Glomerular visceral epithelial cell (primary cell): ENCODE measurements around the gene TOGARAM2.

Experiments used
- DNase-seq: peaks from one replicate; pipeline ENCODE4 v3.0.0-alpha.2; 2016; ENCODE audit errors: extremely low spot score

TOGARAM2 gene

GRCh38 chr2:28981016-28981441 lies at the start of gene TOGARAM2:
Gene TOGARAM2, plus strand, starts transcription at chr2:28981298. Its CDS starts 13,537 bp downstream, at chr2:28994835.
- DNase-seq = no peak

- no peak for DNase-seq
Measured at GRCh38 chr2:28934769-28935168, 46.3 kb upstream of the TOGARAM2 start.

DNA sequence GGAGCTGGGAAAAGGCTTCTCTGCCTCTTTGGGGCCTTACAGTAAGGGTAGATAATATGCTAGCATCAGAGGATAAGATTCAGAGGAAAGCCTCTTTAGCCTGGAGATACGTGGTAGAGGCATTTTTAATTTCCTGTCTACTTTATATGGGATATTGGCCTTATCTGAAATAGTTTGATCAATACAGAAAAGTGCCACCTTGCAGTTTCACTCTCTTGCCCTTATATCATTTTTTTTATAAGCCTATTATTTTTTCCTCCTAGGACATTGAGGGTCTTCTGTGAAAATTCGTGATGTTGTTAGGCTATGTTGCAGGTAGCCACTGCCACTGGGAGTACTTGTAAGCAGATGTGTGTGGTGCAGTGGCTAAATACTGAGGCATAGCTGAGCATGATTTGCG lies 40.1 kb upstream of the TOGARAM2 start:
- DNase-seq = no peak

- DNase-seq = no peak
Measured at GRCh38 chr2:28944535-28945248, 36.4 kb upstream of the TOGARAM2 start.

GRCh38 chr2:28948160-28948559 lies 32.9 kb upstream of the TOGARAM2 start:
- DNase-seq = no peak

GRCh38 chr2:28949190-28949589 lies 31.9 kb upstream of the TOGARAM2 start:
- DNase-seq = no peak

DNA sequence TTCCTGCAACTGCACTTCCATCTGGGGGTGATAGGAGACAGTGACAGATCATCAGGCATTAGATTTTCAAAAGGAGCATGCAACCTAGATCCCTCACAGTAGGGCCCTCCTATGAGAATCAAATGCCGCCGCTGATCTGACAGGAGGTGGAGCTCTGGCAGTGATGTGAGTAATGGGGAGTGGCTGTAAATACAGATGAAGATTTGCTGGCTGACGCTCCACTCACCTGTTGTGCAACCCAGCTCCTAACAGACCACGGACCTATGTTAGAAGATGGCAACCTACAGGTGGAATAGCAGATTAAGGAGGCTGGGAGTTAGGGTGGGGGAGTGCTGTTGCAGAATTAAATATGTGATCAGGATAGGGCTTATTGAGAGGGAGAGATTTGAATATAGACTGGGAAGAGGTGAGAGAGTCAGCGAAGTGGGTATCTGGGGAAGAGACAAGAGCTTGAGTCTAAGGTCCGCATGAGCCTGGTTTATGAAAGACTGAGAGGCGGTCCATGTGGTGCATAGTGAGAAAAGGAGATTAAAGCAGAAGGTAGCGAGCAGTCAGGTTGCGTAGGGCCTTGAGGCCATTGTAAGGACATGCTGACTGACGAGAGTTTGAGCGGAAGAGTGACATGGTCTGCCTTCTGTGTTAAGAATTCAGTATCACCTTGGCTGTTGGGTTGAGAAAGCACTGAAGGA lies 31.3 kb upstream of the TOGARAM2 start:
- DNase-seq = no peak

DNA sequence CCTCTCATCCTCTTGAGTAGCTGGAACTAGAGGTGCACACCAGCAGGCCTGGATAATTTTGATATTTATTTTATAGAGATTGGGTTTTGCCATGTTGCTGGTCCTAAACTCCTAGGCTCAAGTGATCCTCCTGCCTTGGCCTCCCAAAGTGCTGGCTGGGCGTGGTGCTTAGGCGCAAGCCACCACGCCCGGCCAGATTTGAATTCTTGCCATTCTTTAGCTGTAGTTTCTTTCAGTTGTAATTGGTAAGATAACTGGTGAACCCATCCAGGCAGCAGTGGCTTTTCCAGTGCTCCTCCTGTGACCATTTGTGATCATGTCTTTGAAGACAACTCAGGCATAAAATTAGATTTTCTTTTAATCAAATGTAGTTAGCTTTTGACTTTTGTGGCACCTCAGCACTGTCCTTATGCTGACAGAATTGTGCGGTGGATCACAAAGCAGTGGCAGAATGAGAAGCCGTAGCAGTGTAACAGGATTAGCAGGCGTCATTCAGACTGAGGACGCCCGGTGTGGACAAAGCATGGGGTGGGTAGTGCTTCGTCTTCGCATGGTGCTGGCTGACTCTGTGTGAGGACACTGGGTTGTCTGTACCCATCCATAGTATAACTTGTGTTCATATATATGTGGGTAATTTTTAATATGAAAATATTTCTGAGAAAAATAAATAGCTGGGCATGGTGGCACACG lies 30.0 kb upstream of the TOGARAM2 start:
- DNase-seq = no peak

- DNase-seq = no peak
Measured at GRCh38 chr2:28951910-28952835, 28.9 kb upstream of the TOGARAM2 start.

DNA sequence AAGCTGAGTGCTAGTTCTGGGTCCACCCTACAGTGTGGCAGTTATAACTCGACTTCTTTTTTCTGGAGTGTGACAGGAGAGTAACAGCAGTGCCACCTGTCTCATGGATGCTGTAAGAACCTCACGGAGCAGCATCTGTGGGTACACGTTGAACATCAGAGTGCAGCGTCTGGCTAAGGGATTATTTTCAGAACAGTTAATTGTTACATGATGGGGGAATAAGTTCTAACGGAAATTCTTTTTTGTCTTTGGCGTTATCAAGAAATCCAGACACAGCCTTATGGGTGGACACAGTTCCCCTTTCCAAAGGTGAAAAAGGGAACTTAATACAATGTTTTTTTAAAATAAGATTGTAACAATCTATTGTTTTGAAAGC lies 28.3 kb upstream of the TOGARAM2 start:
- no peak for DNase-seq

- DNase-seq = no peak
Measured at GRCh38 chr2:28955467-28955866, 25.6 kb upstream of the TOGARAM2 start.

DNA sequence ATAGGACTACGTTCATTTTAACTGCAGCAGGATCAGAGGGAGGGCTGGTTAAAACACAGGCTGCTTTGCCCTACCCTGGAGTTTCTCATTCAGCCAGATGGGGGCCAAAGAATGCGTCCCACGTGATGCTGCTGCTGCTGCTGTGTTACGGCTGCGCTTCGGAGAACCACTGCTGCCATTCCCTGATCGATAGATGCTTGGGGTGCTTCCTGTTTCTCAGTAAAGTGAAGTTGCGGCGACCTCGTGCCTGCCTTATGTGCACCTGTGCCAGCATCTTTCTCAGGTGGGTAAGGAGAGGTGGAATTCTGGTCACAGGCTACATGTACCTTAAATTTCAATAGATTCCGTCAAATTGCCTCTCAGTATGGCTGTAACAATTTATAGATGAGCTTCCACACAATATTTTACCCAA lies 24.7 kb upstream of the TOGARAM2 start:
- DNase-seq = peak; percentile 50

- DNase-seq = peak; percentile 43
Measured at GRCh38 chr2:28956890-28957289, 24.2 kb upstream of the TOGARAM2 start.

GRCh38 chr2:28958689-28959088 lies 22.4 kb upstream of the TOGARAM2 start:
- DNase-seq = peak; percentile 67

DNA sequence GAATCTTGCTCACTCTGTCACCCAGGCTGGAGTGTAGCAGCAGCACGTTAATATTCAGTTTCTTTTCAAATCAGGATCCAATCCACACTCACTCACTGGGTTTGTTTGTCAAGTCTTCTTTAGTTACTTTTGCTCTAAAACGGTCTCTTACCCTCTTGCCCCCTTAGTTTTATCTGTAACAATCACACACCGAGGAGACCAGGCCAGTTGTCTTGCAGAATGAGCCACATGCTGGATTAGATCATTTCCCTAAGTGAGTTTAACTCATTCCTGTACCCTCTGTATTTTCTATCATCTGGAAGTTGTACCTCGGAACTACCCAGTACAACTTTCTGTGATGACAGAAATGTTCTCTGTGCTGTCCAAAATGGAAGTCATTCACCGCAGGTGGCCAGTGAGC lies 20.7 kb upstream of the TOGARAM2 start:
- DNase-seq = no peak

- DNase-seq = no peak
Measured at GRCh38 chr2:28962505-28962904, 18.6 kb upstream of the TOGARAM2 start.

GRCh38 chr2:28970464-28971160 lies 10.5 kb upstream of the TOGARAM2 start:
- no peak for DNase-seq

DNA sequence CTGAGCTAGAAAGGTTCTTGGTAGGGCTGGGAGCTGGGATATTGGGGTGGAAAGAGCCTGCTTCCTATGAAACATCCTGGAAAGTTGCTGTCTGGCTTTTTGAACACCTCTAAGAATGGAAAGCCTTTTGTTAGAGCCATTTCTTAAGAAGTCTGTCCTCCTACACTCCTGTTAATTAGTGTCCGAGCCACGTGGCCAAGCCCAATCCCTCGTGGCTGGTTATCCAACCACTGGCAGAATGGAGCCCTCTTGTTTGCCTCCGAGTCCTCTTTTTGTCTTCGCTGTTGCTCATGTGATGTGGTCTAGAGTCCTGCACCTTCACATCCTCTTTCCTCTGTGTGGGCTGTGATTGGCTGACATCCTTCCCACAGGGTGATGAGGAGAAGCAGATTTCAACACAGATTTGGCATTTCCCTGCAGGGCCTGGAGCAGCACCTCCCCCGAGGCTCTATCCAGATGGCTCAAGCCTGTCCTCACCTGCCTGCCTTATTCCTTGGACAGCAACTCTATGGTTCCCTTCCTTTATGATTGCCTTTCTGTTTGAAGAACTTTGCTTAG lies 8.2 kb upstream of the TOGARAM2 start:
- no peak for DNase-seq

DNA sequence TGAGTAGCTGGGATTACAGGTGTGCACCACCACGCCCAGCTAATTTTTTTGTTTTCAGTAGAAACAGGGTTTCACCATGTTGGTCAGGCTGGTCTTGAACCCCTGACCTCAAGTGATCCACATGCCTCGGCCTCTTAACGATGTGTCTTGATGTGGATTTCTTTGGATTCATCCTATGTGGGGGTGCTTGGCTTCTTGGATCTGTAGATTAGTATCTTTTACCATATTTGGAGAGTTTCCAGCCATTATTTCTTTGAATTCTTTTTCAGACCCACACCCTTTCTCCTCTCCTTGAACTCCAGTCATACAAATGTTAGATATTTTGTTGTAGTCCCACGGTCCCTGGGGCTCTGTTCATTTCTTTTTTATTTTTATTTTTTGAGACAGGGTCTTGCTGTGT lies 6.8 kb upstream of the TOGARAM2 start:
- DNase-seq = no peak

DNA sequence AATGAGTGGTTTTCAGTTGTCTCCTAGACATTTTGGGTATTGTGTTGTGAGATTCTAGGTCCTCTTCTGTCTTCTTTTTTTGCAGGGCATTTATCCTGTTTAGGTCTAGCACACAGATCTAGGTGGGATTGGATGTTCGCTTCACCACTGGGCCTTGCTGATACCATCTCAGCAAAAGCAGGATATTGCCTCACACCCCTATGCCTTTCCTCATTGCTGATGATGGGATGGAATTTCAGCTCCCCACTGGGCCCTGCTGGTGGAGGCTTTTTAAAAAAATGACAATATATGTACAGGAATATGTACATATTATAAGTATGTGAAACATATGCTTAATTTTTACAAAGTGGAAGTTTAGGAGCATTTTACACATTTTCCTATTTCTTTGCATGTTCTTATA lies 5.4 kb upstream of the TOGARAM2 start:
- DNase-seq = no peak

GRCh38 chr2:28976584-28976983 lies 4.5 kb upstream of the TOGARAM2 start:
- DNase-seq = peak; percentile 71
